Endothelial cell of umbilical vein (primary cell): ENCODE data around the gene LINC00237. TPM values are rescaled to one million over a fixed set of nuclear protein-coding genes. Genes with fewer than 3 reads are reported as not detected.

Experiments used
- BruUV-seq: library from RNA; stranded (reverse); fragments of 400-500 nt; replicated peaks from 2 replicates; lab custom pipeline; 2021; lab: Mats Ljungman, UMichigan
- CTCF ChIA-PET: fragments of 300-600, 350-600 bp; sonication (Branson Sonifier 250); formaldehyde crosslinking; loops from one replicate; lab custom pipeline; 2021; ENCODE audit warnings: antibody characterized with exemption, inconsistent platforms; lab: Charles Lee
- POLR2A ChIA-PET: fragments of 300-600, 350-600 bp; sonication (Branson Sonifier 250); formaldehyde crosslinking; loops from one replicate; lab custom pipeline; 2021; ENCODE audit warnings: antibody characterized with exemption, inconsistent platforms; lab: Charles Lee
- DNase-seq: peaks from one replicate; pipeline ENCODE4 v3.0.0-alpha.2; 2011; ENCODE audit warnings: low read depth, low spot score
- FAIRE-seq: peaks from 2 replicates; lab custom pipeline; 2011; peaks lifted over from hg19 to GRCh38; lab: Jason Lieb, UNC
- H2AFZ ChIP-seq: 2 replicates; pipeline ENCODE4 v1.6.0; 2012; ENCODE audit warnings: low read depth, low read length, control low read depth, inconsistent platforms
- H3K27ac ChIP-seq: 2 replicates; pipeline ENCODE4 v1.5.1; 2011; ENCODE audit warnings: low read depth, mild to moderate bottlenecking, control low read depth, low read length, moderate library complexity; ENCODE audit not compliant: insufficient read depth
- H3K27me3 ChIP-seq, 2 experiments: 2 replicates each; pipeline versions ENCODE4 v1.6.0 to v1.6.1; 2011; ENCODE audit warnings: low read length in 2 of 2, mixed read lengths in 1 of 2; ENCODE audit not compliant: control insufficient read depth in 2 of 2, insufficient read depth in 2 of 2
- H3K36me3 ChIP-seq, 2 experiments: 2 replicates in 1 of 2; 3 replicates in 1 of 2; pipeline ENCODE4 v1.5.1; 2011; ENCODE audit warnings: low read length in 2 of 2, mild to moderate bottlenecking in 1 of 2, moderate library complexity in 1 of 2; ENCODE audit not compliant: control insufficient read depth in 2 of 2, insufficient read depth in 2 of 2; ENCODE audit errors: extremely low read depth in 1 of 2
- H3K4me1 ChIP-seq: 3 replicates; pipeline ENCODE4 v1.5.1; 2011; ENCODE audit warnings: mild to moderate bottlenecking, low read length; ENCODE audit not compliant: control insufficient read depth, insufficient read depth; ENCODE audit errors: extremely low read depth
- H3K4me2 ChIP-seq: 2 replicates; pipeline ENCODE4 v1.6.1; 2011; ENCODE audit warnings: low read length, control low read depth, mixed read lengths; ENCODE audit not compliant: insufficient read depth
- H3K4me3 ChIP-seq, 3 experiments: fragments of 200-600 bp in 1 of 3; sonication (generic), shearing (Covaris generic) in 1 of 3; replicated peaks in 1 of 3; 2 replicates each; pipeline ENCODE4 v1.5.1; 2011 to 2016; ENCODE audit warnings: control low read depth in 3 of 3, low read length in 3 of 3, mild to moderate bottlenecking in 2 of 3, inconsistent platforms in 1 of 3, low read depth in 1 of 3, moderate library complexity in 1 of 3; ENCODE audit not compliant: insufficient read depth in 1 of 3
- H3K79me2 ChIP-seq: 2 replicates; pipeline ENCODE4 v1.6.0; 2012; ENCODE audit warnings: low read length, inconsistent platforms; ENCODE audit not compliant: control insufficient read depth, insufficient read depth
- H3K9ac ChIP-seq: replicated peaks from 2 replicates; pipeline ENCODE3; 2011; ENCODE audit warnings: low read length, control low read depth; ENCODE audit not compliant: insufficient read depth; ENCODE audit errors: extremely low read depth
- H3K9me1 ChIP-seq: replicated peaks from 3 replicates; pipeline ENCODE4 v1.6.0; 2011; ENCODE audit warnings: mild to moderate bottlenecking, low read length; ENCODE audit not compliant: control insufficient read depth, insufficient read depth; ENCODE audit errors: extremely low read depth
- H3K9me3 ChIP-seq: replicated peaks from 2 replicates; pipeline ENCODE4 v1.5.1; 2012; ENCODE audit warnings: low read length, inconsistent platforms; ENCODE audit not compliant: control insufficient read depth, insufficient read depth
- H4K20me1 ChIP-seq: replicated peaks from 2 replicates; pipeline ENCODE3; 2011; ENCODE audit warnings: mild to moderate bottlenecking, low read length; ENCODE audit not compliant: control insufficient read depth, insufficient read depth; ENCODE audit errors: extremely low read depth
- CTCF ChIP-seq, 2 donors: IDR thresholded peaks; 1 replicate in 1 of 2; 2 replicates in 1 of 2; pipeline ENCODE4 v1.5.1; 2011; ENCODE audit warnings: low read length in 2 of 2, mild to moderate bottlenecking in 2 of 2, moderate library complexity in 2 of 2, control low read depth in 1 of 2, inconsistent platforms in 1 of 2, low read depth in 1 of 2; ENCODE audit not compliant: insufficient read depth in 1 of 2; ENCODE audit errors: extremely low read depth in 1 of 2
- EZH2 ChIP-seq: IDR thresholded peaks from 2 replicates; pipeline ENCODE4 v1.6.1; 2012; ENCODE audit warnings: borderline replicate concordance, low read depth, mild to moderate bottlenecking, moderate library complexity, low read length, inconsistent platforms; ENCODE audit not compliant: severe bottlenecking
- FOS ChIP-seq: IDR thresholded peaks from 2 replicates; pipeline ENCODE4 v1.6.1; 2011; ENCODE audit warnings: mild to moderate bottlenecking, low read length, moderate library complexity, borderline replicate concordance; ENCODE audit not compliant: insufficient read depth
- JUN ChIP-seq: IDR thresholded peaks from 2 replicates; pipeline ENCODE4 v1.6.1; 2011; ENCODE audit warnings: borderline replicate concordance, low read depth; ENCODE audit not compliant: insufficient read length, insufficient read depth
- MAX ChIP-seq: IDR thresholded peaks from 2 replicates; pipeline ENCODE4 v1.6.1; 2011; ENCODE audit not compliant: insufficient read depth, insufficient read length
- MYC ChIP-seq: IDR thresholded peaks from one replicate; pipeline ENCODE4 v1.6.1; 2011; ENCODE audit warnings: mild to moderate bottlenecking, low read depth, low read length
- dilution Hi-C: fragments of 300-500 bp; cut with MboI; formaldehyde crosslinking; loops from one replicate; pipeline ENCODE4 v1.15.0; 2019; ENCODE audit warnings: low sequenced_read_pairs; ENCODE audit not compliant: extremely low pct_ligation_motif_present
- intact Hi-C: fragments of 100-400 bp; cut with micrococcal nuclease; formaldehyde crosslinking; loops from one replicate; pipeline ENCODE4 v1.10.0; 2022
- polyA plus RNA-seq, 4 experiments: library from polyadenylated mRNA; depleted of rRNA in 3 of 4; stranded (reverse) in 3 of 4; unstranded in 1 of 4; fragments of >200 nt; gene quantifications; 2 replicates each; pipeline versions ENCODE4 v1.2.1 to v1.2.3, GENCODE V29; 2011 to 2012; ENCODE audit warnings: missing spikeins in 1 of 4
- total RNA-seq: library from RNA; stranded (reverse); gene quantifications from 2 replicates; pipeline ENCODE4 v1.2.3, GENCODE V29; 2021

Gene LINC00237
- total and polyA plus RNA-seq, 2 donors (not counting 3 experiments of a cell fraction or from before 2014, with no cell fraction given), result not detected

GRCh38 chr20:21102603-21103311 is 3.4 kb downstream of the LINC00237 start:
- H3K4me2 ChIP-seq, result peak overlapping the region; percentile 6
- no peaks in the 10 kb centered on the region for H3K9me1 ChIP-seq
- TF ChIP-seq EZH2, result peak; percentile 62
- TF ChIP-seq MAX, result no peak
- TF ChIP-seq CTCF (IDR thresholded peaks at IDR 0.05; ENCODE audit: extremely low read depth in 1 of 2, insufficient read depth in 1 of 2, low read depth in 1 of 2, low read length in 2 of 2), result no peak
- no peak for TF ChIP-seq JUN
- no peak for TF ChIP-seq FOS
- no peak for TF ChIP-seq MYC
- no peaks in the 10 kb centered on the region for H3K36me3 ChIP-seq
- H3K27ac ChIP-seq, result no peak overlapping the region
- peaks cover 13% of the 10 kb centered on the region for H3K4me1 ChIP-seq
- peaks cover 86 to 99% of the 10 kb centered on the region in 2 experiments for H3K27me3 ChIP-seq
- intact Hi-C loops (loop anchor here (5.0 kb wide), 1 partner anchor 135 kb away; no protein-coding TSS in a partner anchor), dilution Hi-C loops (no loop called here)
- no peak for FAIRE-seq
- no peaks in the 10 kb centered on the region for H3K79me2 ChIP-seq
- H4K20me1 ChIP-seq, result no peaks in the 10 kb centered on the region
- no peak for DNase-seq
- no peak overlapping the region for H2AFZ ChIP-seq
- no TSS peak for BruUV-seq
- CTCF ChIA-PET, result interaction anchor here (0.7 to 1.4 kb wide), 3 partner anchors 15 to 403 kb away, joined by 3 to 5 read pairs (median 3); no protein-coding TSS in a partner anchor
- H3K9me3 ChIP-seq, result no peaks in the 10 kb centered on the region
- H3K9ac ChIP-seq, result no peak overlapping the region
- no peak overlapping the region for H3K4me3 ChIP-seq
- POLR2A ChIA-PET, result no interaction called here
